ENCODE measurements around the gene UPF2.

Gene UPF2

DNA sequence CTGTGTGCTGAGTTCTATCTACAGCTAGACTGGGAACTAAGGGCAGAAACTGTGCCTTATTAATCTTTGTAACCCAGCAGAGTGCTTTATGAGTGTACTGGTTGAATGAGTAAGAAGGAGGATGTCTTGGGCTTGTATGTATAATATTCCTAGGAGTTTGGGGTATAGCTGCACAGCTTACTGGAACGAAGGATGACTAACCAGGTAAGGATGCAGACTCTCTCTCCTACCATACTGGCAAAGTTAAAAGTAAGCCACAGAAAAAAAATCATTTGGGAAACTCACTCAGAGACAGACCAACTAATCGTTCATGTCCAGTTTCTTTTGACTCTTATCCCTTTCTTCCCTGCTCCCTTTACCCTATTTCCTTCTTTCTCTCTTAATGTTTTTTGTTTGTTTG lies 24.7 kb upstream of the UPF2 start:
- Histone ChIP-seq H3K4me3 (ENCODE audit: insufficient read depth, low read depth, low read length) (no peak overlapping the region), H3K27me3 (ENCODE audit: control insufficient read depth, insufficient read depth, low read length, poor library complexity, severe bottlenecking) (no peaks in the 10 kb centered on the region), H3K36me3 (ENCODE audit: control insufficient read depth, insufficient read depth, low read length) (no peaks in the 10 kb centered on the region), H3K9me3 (ENCODE audit: control insufficient read depth, low read length) (no peaks in the 10 kb centered on the region), H3K27ac (ENCODE audit: insufficient read depth, low read depth, low read length, poor library complexity, severe bottlenecking) (no peak overlapping the region), H3K4me1 (ENCODE audit: control insufficient read depth, insufficient read depth, low read length) (peaks cover 2% of the 10 kb centered on the region)
- WGBS, 2 experiments = 92 to 95% methylated on average over 2 of the region's 2 CpGs

DNA sequence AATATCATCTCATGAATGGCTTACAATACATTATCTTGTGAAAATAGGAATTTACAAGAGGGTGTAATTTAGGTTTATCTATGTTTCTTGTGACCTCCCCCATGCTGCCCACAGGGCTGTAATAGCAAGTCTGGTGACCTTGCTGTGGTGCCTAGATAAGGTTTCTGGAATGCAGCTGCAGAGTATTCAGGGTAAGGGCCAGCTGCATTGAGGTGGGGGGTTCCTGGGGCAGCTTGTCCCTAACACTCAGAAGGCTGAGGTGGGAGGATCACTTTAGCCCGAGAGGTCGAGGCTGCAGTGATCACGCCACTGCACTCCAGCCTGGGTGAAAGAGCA lies 20.8 kb upstream of the UPF2 start:
- Histone ChIP-seq H3K9me3 (ENCODE audit: control insufficient read depth, low read length) (no peaks in the 10 kb centered on the region), H3K27me3 (ENCODE audit: control insufficient read depth, insufficient read depth, low read length, poor library complexity, severe bottlenecking) (no peaks in the 10 kb centered on the region), H3K4me3 (ENCODE audit: insufficient read depth, low read depth, low read length) (no peak overlapping the region), H3K36me3 (ENCODE audit: control insufficient read depth, insufficient read depth, low read length) (no peaks in the 10 kb centered on the region), H3K27ac (ENCODE audit: insufficient read depth, low read depth, low read length, poor library complexity, severe bottlenecking) (no peak overlapping the region), H3K4me1 (ENCODE audit: control insufficient read depth, insufficient read depth, low read length) (no peaks in the 10 kb centered on the region)
- WGBS, 2 experiments = 74 to 95% methylated on average over 2 to 3 of the region's 3 CpGs

DNA sequence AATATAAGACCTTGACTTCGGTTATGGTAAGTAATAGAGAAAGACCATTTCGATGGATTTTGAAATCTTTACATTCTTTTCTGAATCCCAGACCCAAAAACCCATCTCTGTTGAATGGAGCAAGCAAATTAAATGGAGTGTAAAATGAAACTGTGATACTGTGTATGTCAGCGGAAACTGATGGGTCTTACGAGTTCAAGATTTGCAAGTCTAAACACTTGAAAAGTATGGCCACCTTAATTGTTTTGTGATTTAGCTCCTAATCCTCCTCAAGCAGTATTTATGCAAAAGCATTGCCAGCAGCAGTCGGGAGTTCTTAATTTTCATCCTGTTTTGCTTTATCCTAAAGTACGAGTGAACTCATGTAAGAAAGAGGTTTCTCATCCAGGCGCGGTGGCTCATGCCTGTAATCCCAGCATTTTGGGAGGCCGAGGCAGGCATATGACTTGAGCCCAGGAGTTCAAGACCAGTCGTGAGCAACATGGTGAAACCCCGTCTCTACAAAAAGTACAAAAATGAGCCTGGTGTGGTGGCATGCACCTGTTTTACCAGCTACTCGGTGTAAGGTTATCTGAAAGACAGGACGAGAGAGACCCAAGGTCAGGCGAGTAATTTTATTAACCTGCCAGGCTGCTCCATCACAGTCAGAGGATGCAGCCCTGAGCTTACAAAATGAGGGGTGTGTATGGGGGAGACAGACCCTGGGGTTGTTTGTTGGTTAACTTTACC lies 20.3 kb upstream of the UPF2 start:
- no peaks in the 10 kb centered on the region for H3K27me3 ChIP-seq (ENCODE audit: control insufficient read depth, insufficient read depth, low read length, poor library complexity, severe bottlenecking)
- no peaks in the 10 kb centered on the region for H3K36me3 ChIP-seq (ENCODE audit: control insufficient read depth, insufficient read depth, low read length)
- H3K9me3 ChIP-seq (ENCODE audit: control insufficient read depth, low read length) = no peaks in the 10 kb centered on the region
- H3K4me3 ChIP-seq (ENCODE audit: insufficient read depth, low read depth, low read length) = no peak overlapping the region
- no peaks in the 10 kb centered on the region for H3K4me1 ChIP-seq (ENCODE audit: control insufficient read depth, insufficient read depth, low read length)
- 85 to 91% methylated on average over 13 to 14 of the region's 14 CpGs for WGBS, 2 experiments
- H3K27ac ChIP-seq (ENCODE audit: insufficient read depth, low read depth, low read length, poor library complexity, severe bottlenecking) = no peak overlapping the region

DNA sequence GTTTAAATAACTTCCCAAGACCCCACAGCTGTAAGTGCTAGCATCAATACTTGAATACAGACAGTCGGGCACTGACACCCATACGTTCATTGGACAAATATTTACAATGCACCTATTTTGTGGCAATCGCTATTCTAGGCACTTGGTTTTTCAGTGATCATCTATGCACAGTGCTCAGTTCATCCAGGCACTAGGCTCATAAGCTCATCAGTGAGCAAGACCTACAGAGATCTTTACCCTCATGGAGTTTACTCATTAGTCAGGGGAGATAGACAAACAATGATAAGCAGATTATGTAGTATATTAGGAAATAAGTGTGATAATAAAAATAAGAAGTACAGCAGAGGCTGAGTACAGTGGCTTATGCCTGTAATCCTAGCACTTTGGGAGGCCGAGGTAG lies 18.5 kb upstream of the UPF2 start:
- Histone ChIP-seq H3K36me3 (ENCODE audit: control insufficient read depth, insufficient read depth, low read length) (no peaks in the 10 kb centered on the region), H3K4me1 (ENCODE audit: control insufficient read depth, insufficient read depth, low read length) (no peaks in the 10 kb centered on the region), H3K4me3 (ENCODE audit: insufficient read depth, low read depth, low read length) (no peak overlapping the region), H3K27me3 (ENCODE audit: control insufficient read depth, insufficient read depth, low read length, poor library complexity, severe bottlenecking) (no peaks in the 10 kb centered on the region), H3K27ac (ENCODE audit: insufficient read depth, low read depth, low read length, poor library complexity, severe bottlenecking) (no peak overlapping the region), H3K9me3 (ENCODE audit: control insufficient read depth, low read length) (no peaks in the 10 kb centered on the region)
- WGBS, 2 experiments = 92% methylated on average over 4 of the region's 4 CpGs

DNA sequence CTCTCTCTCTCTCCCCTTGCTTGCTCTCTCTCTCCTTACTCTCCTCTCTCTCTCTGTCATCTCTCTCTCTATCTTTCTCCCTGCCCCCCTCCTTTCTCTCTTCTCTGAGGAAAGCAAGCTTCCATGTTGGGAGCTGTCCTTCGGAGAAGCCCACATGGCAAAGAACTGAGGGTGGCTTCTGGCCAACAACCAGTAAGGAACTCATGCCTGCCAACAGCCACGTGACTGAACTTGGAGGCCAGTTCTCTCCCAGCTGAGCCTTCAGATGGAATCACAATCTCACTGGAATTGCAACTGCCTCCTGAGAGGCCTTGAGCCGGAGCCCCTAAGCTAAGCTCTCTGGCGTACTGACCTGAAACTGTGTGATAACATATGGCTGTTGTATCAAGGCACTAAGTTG lies 14.1 kb upstream of the UPF2 start:
- H3K27me3 ChIP-seq (ENCODE audit: control insufficient read depth, insufficient read depth, low read length, poor library complexity, severe bottlenecking) = no peaks in the 10 kb centered on the region
- no peak overlapping the region for H3K27ac ChIP-seq (ENCODE audit: insufficient read depth, low read depth, low read length, poor library complexity, severe bottlenecking)
- WGBS, 2 experiments = 67 to 72% methylated on average over 4 of the region's 4 CpGs
- no peak overlapping the region for H3K4me3 ChIP-seq (ENCODE audit: insufficient read depth, low read depth, low read length)
- no peaks in the 10 kb centered on the region for H3K4me1 ChIP-seq (ENCODE audit: control insufficient read depth, insufficient read depth, low read length)
- H3K36me3 ChIP-seq (ENCODE audit: control insufficient read depth, insufficient read depth, low read length) = no peaks in the 10 kb centered on the region
- H3K9me3 ChIP-seq (ENCODE audit: control insufficient read depth, low read length) = no peaks in the 10 kb centered on the region

DNA sequence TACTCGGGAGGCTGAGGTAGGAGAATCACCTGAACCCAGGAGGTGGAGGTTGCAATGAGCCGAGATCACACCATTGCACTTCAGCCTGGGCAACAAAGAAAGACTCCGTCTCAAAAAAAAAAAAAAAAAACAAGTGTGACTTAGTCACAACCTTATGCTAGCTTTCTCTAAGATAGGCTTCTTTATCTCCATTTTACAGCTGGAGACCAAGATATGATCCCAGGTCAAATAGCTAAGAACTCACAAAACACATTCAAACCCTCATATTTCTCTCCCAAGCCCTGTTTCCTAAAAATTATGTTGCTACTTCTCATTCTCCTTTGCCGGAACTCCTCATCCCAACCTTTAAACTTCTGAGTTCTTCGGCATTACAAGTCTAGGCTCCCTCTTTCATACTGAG lies 13.1 kb upstream of the UPF2 start:
- WGBS, 2 experiments = 91 to 93% methylated on average over 5 of the region's 5 CpGs

DNA sequence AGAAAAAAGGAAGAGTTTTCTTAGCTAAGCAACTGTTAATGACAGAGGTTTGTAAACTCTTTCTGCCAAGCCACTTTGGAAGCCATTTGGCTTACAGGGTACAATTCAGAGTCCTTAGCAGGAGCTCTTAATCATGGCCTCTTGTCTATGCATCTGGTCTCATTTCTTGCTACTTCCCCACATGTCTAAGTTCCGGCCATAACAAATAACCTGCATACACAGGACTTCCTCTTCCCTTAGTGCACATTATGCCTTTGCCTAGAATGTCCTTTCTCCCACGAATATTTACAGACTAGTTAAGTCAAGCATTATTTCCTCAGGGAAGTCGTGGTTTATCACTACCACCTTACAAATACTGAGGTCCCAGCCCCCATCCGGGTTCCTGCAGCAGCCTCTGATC lies 8.6 kb upstream of the UPF2 start:
- no peaks in the 10 kb centered on the region for H3K9me3 ChIP-seq (ENCODE audit: control insufficient read depth, low read length)
- no peak overlapping the region for H3K27ac ChIP-seq (ENCODE audit: insufficient read depth, low read depth, low read length, poor library complexity, severe bottlenecking)
- no peaks in the 10 kb centered on the region for H3K4me1 ChIP-seq (ENCODE audit: control insufficient read depth, insufficient read depth, low read length)
- H3K27me3 ChIP-seq (ENCODE audit: control insufficient read depth, insufficient read depth, low read length, poor library complexity, severe bottlenecking) = no peaks in the 10 kb centered on the region
- H3K4me3 ChIP-seq (ENCODE audit: insufficient read depth, low read depth, low read length) = no peak overlapping the region
- no peaks in the 10 kb centered on the region for H3K36me3 ChIP-seq (ENCODE audit: control insufficient read depth, insufficient read depth, low read length)
- WGBS, 2 experiments = 89% methylated on average over 4 of the region's 4 CpGs

More for the DNA sequence above, 13.1 kb upstream of the UPF2 start:
- Histone ChIP-seq H3K9me3 (ENCODE audit: control insufficient read depth, low read length) (no peaks in the 10 kb centered on the region), H3K27ac (ENCODE audit: insufficient read depth, low read depth, low read length, poor library complexity, severe bottlenecking) (no peak overlapping the region), H3K4me3 (ENCODE audit: insufficient read depth, low read depth, low read length) (no peak overlapping the region), H3K36me3 (ENCODE audit: control insufficient read depth, insufficient read depth, low read length) (no peaks in the 10 kb centered on the region), H3K27me3 (ENCODE audit: control insufficient read depth, insufficient read depth, low read length, poor library complexity, severe bottlenecking) (no peaks in the 10 kb centered on the region), H3K4me1 (ENCODE audit: control insufficient read depth, insufficient read depth, low read length) (no peaks in the 10 kb centered on the region)

DNA sequence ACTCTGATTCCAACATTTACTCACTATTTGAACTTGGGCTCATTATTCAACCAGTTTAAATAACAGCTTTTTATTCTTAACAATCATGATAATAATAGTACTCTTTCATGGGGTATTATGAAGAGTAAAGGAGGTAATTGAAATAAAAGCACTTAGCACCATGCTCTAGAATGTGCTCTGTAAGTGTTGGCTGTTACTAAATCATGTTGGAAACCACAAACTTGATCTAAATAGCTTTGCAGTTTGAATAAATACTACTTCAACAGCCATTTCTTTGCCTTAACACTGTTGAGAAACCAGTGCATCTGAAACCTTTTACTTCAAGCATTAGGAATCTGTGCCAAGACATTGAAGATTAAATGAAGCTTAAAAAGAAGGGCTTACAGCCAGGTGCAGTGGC lies 7.9 kb upstream of the UPF2 start:
- Histone ChIP-seq H3K4me3 (ENCODE audit: insufficient read depth, low read depth, low read length) (no peak overlapping the region), H3K36me3 (ENCODE audit: control insufficient read depth, insufficient read depth, low read length) (no peaks in the 10 kb centered on the region), H3K4me1 (ENCODE audit: control insufficient read depth, insufficient read depth, low read length) (no peaks in the 10 kb centered on the region), H3K9me3 (ENCODE audit: control insufficient read depth, low read length) (no peaks in the 10 kb centered on the region), H3K27ac (ENCODE audit: insufficient read depth, low read depth, low read length, poor library complexity, severe bottlenecking) (no peak overlapping the region), H3K27me3 (ENCODE audit: control insufficient read depth, insufficient read depth, low read length, poor library complexity, severe bottlenecking) (no peaks in the 10 kb centered on the region)

DNA sequence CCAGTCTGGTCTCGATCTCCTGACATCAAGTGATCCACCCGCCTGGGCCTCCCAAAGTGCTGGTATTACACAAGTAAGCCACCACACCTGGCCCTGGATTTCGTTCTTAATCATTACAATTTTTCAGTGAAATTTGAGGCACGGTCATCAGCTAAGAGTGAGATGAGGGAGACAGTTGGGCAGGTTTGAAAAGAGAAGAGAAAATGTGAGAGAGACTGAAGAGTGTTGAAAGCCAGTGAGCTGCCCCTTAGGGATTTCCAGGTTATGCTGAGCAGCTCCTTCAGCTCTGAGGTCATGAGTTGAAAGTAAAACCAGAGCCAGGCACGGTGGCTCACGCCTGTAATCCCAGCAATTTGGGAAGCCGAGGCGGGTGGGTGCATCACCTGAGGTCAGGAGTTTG lies 5.9 kb upstream of the UPF2 start:
- WGBS, 2 experiments = 90 to 93% methylated on average over 8 of the region's 8 CpGs
- no peak overlapping the region for H3K4me3 ChIP-seq (ENCODE audit: insufficient read depth, low read depth, low read length)
- no peaks in the 10 kb centered on the region for H3K27me3 ChIP-seq (ENCODE audit: control insufficient read depth, insufficient read depth, low read length, poor library complexity, severe bottlenecking)
- H3K4me1 ChIP-seq (ENCODE audit: control insufficient read depth, insufficient read depth, low read length) = no peaks in the 10 kb centered on the region
- no peak overlapping the region for H3K27ac ChIP-seq (ENCODE audit: insufficient read depth, low read depth, low read length, poor library complexity, severe bottlenecking)
- H3K36me3 ChIP-seq (ENCODE audit: control insufficient read depth, insufficient read depth, low read length) = no peaks in the 10 kb centered on the region
- no peaks in the 10 kb centered on the region for H3K9me3 ChIP-seq (ENCODE audit: control insufficient read depth, low read length)

DNA sequence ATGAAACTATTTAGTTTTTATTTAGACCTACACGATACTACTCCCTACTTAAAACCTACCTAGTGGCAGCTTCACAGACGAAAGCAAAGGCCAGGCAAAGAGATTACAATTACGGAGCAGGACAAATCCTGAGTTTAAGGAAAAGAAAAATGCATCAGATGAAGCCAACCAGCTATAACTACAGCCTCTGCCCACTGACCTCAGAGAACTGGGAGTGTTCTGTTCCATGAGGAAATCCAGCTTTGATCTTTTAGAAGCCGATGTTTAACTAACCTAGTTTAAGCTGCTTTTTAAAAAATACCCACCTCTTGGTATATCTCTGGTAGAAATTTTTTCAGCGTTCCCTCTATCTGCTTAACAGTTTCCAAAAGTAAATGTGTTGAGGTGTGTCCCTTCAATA lies 3.0 kb upstream of the UPF2 start:
- Histone ChIP-seq H3K4me3 (ENCODE audit: insufficient read depth, low read depth, low read length) (no peak overlapping the region), H3K27me3 (ENCODE audit: control insufficient read depth, insufficient read depth, low read length, poor library complexity, severe bottlenecking) (no peaks in the 10 kb centered on the region), H3K4me1 (ENCODE audit: control insufficient read depth, insufficient read depth, low read length) (no peaks in the 10 kb centered on the region), H3K9me3 (ENCODE audit: control insufficient read depth, low read length) (no peaks in the 10 kb centered on the region), H3K27ac (ENCODE audit: insufficient read depth, low read depth, low read length, poor library complexity, severe bottlenecking) (no peak overlapping the region), H3K36me3 (ENCODE audit: control insufficient read depth, insufficient read depth, low read length) (no peaks in the 10 kb centered on the region)
- 89 to 93% methylated on average over 5 of the region's 5 CpGs for WGBS, 2 experiments

DNA sequence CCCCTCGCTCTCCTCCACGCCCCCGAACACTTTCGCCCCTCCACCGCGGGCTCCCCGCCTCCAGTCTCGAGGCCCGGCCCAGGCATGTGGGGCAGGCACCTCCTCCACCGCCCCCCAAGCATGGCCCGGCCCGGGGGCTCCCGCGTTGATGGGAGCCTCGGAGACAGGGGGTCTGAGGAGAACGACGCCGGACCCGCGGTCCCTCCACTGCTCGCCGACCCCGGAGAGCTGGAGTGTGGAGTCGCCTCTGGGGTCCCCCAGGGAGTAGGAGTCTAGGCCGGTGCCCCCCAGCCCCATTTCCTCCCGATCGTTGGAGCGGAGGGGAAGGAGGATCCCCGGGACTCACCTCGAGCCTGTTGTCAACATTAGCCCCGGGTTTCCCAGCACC lies 206 bp downstream of the UPF2 start:
- Histone ChIP-seq H3K4me3 (ENCODE audit: insufficient read depth, low read depth, low read length) (peak overlapping the region; percentile 95), H3K27me3 (ENCODE audit: control insufficient read depth, insufficient read depth, low read length, poor library complexity, severe bottlenecking) (no peaks in the 10 kb centered on the region), H3K9me3 (ENCODE audit: control insufficient read depth, low read length) (no peaks in the 10 kb centered on the region), H3K27ac (ENCODE audit: insufficient read depth, low read depth, low read length, poor library complexity, severe bottlenecking) (peak overlapping the region; percentile 98), H3K4me1 (ENCODE audit: control insufficient read depth, insufficient read depth, low read length) (no peaks in the 10 kb centered on the region), H3K36me3 (ENCODE audit: control insufficient read depth, insufficient read depth, low read length) (no peaks in the 10 kb centered on the region)
- 0 to 1% methylated on average over 31 of the region's 31 CpGs for WGBS, 2 experiments
